ENCODE data around the gene C1QTNF1.

C1QTNF1 gene

GRCh38 chr17:79062691-79063090, 38.7 kb downstream of the C1QTNF1 start:
- no peak overlapping the region for H3K4me3 ChIP-seq (replicated peaks; ENCODE audit: low read depth, low read length)
- no peak for TF ChIP-seq CTCF (IDR thresholded peaks at IDR 0.05; ENCODE audit: low read depth, low read length, missing control alignments)

GRCh38 chr17:79064026-79064425, 40.1 kb downstream of the C1QTNF1 start:
- no peak for DNase-seq (ENCODE audit: extremely low read depth, low read depth)
- no peak for TF ChIP-seq CTCF (IDR thresholded peaks at IDR 0.05; ENCODE audit: low read depth, low read length, missing control alignments)
- H3K4me3 ChIP-seq (replicated peaks; ENCODE audit: low read depth, low read length), result no peak overlapping the region

More at GRCh38 chr17:79062691-79063090, 38.7 kb downstream of the C1QTNF1 start:
- DNase-seq (ENCODE audit: extremely low read depth, low read depth), result no peak

DNA sequence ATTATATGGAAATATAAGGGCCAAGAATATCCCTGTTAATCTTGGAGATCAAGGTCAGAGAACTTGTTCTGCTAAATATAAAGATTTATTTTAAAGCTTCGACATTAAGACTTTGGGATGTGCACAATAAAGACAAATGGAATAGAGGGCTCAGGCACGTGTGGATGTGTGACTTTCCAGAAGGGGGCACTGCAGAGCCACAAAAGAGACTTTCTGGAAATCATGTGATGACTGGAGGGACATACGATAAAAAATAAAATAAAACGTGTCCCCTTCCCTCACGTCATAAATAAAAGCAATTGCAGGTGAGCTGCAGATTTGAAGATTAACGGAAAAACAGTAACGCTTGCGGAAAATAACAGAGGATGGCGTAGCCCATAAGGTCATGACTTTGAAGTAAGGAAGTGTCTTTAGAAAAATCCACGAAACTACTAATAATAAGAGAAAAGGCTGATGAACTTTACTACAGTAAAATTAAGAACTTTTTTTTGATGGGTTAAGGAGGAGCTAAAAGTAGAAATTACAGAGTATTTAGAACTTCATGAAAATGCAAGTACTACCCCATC, 41.2 kb downstream of the C1QTNF1 start:
- TF ChIP-seq CTCF (IDR thresholded peaks at IDR 0.05; ENCODE audit: low read depth, low read length, missing control alignments), result peak; percentile 47
- no peak for DNase-seq (ENCODE audit: extremely low read depth, low read depth)
- no peak overlapping the region for H3K4me3 ChIP-seq (replicated peaks; ENCODE audit: low read depth, low read length)

DNA sequence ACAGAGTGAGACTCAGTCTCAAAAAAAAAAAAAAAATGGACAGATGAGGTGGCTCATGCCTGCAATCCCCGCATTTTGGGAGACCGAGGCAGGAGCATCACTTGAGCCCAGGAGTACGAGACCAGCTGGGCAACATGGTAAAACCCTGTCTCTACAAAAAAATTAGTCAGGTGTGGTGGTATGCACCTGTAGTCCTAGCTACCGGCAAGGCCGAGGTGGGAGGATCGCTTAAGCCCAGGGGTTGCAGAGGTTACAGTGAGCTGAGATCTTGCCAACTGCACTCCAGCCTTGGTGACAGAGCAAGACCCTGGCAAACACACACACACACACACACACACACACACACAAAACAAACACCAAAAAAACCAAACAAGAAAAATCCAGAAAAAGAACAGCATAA, 43.0 kb downstream of the C1QTNF1 start:
- no peak for TF ChIP-seq CTCF (IDR thresholded peaks at IDR 0.05; ENCODE audit: low read depth, low read length, missing control alignments)
- no peak overlapping the region for H3K4me3 ChIP-seq (replicated peaks; ENCODE audit: low read depth, low read length)
- DNase-seq (ENCODE audit: extremely low read depth, low read depth), result no peak

GRCh38 chr17:79070266-79070880, 46.4 kb downstream of the C1QTNF1 start:
- no peak overlapping the region for H3K4me3 ChIP-seq (replicated peaks; ENCODE audit: low read depth, low read length)
- no peak for TF ChIP-seq CTCF (IDR thresholded peaks at IDR 0.05; ENCODE audit: low read depth, low read length, missing control alignments)
- no peak for DNase-seq (ENCODE audit: extremely low read depth, low read depth)

GRCh38 chr17:79071161-79071740, 47.3 kb downstream of the C1QTNF1 start:
- TF ChIP-seq CTCF (IDR thresholded peaks at IDR 0.05; ENCODE audit: low read depth, low read length, missing control alignments), result no peak
- no peak overlapping the region for H3K4me3 ChIP-seq (replicated peaks; ENCODE audit: low read depth, low read length)
- no peak for DNase-seq (ENCODE audit: extremely low read depth, low read depth)
